ENCODE results near the gene PGA3. TPM values are rescaled to one million over a fixed set of nuclear protein-coding genes. Genes with fewer than 3 reads are reported as not detected.
A peak's percentile ranks its signal among the peaks of the same experiment; 100 is the strongest.
"Not testable (repeated sequence)": the region's sequence is repeated elsewhere in the genome, so short reads cannot be mapped to it uniquely, and the experiment has no call there.

Gene PGA3
- total RNA-seq, 2 donors from 2014 or later, result 0.97 to 3.6 TPM

GRCh38 chr11:61232548-61233145 is 29.3 kb downstream of the PGA3 start:
- DNase-seq; ATAC-seq; intact Hi-C loops (cut with DNase I): not testable (repeated sequence)

DNA sequence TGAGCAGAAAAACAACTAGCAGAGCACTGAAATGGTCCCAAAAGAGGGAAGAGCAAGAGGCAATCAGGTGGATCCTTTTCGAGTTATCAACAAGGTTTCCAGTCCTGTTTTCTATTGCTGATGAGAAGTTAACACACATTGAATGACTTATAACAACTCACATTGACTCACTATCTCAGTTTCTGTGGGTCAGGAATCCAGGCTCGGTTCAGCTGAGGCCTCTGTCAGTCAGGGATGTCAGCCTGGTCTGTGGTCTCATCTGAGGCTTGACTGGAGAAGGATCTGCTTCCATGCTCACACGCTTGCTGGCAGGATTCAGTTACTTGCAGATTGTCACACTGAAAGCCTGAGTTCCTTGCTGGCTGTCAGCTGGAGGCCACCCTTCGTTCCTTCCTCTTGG is 33.8 kb downstream of the PGA3 start:
- ATAC-seq; DNase-seq; intact Hi-C loops (cut with DNase I): not testable (repeated sequence)

DNA sequence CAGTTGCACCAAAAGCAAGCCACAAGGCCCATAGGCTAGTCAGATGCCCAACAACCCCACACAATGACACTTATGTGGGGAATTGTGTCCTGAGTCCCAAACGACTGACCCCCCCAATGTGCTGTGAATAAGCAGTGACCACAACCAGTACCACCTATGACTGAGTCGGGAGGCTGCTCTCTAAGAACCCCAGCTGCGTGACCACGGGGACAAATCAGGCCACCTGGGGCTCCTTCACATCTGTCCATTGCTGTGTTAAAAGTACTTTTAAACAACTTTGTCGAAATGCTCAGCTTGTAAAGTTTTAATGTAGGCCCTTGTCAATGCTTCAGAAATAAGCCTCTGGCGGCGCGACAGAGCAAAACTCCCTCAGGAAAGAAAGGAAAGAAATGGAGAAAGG is 37.0 kb downstream of the PGA3 start:
- ATAC-seq; intact Hi-C loops (cut with DNase I); DNase-seq: not testable (repeated sequence)

- ATAC-seq, DNase-seq: not testable (repeated sequence)
Observed at GRCh38 chr11:61240875-61241274, 37.6 kb downstream of the PGA3 start, which contains the start of gene PGA5. PGA5 (plus strand) TSS chr11:61241175; CDS start chr11:61241227, 52 bp downstream.

GRCh38 chr11:61241526-61241925 is 38.2 kb downstream of the PGA3 start:
- intact Hi-C loops (cut with DNase I); DNase-seq: not testable (repeated sequence)
- ATAC-seq, result peak; percentile 33 to 77

More at GRCh38 chr11:61240875-61241274, 37.6 kb downstream of the PGA3 start, which contains the start of gene PGA5:
- intact Hi-C loops (cut with DNase I), result not testable (repeated sequence)

GRCh38 chr11:61245284-61245964 is 42.1 kb downstream of the PGA3 start:
- DNase-seq; ATAC-seq; intact Hi-C loops (cut with DNase I): not testable (repeated sequence)

DNA sequence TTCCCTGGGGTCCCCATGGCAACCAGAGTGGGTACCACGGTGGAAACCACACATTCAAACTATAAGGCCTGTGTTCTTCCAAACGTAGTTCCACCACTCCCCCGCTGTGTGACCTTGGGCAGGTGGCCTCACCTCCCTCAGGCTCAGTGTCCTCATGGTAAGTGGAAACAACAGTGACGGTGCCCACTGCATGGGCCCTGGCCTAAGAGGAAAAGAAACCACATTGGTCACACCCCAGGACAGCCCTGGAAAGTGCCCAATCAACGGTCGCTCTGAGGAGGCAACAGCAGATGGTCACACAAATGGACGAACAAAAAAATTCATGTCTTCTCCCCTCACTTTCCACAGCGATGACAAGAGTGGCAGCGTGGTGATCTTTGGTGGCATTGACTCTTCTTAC is 44.8 kb downstream of the PGA3 start:
- intact Hi-C loops (cut with DNase I); ATAC-seq; DNase-seq: not testable (repeated sequence)

DNA sequence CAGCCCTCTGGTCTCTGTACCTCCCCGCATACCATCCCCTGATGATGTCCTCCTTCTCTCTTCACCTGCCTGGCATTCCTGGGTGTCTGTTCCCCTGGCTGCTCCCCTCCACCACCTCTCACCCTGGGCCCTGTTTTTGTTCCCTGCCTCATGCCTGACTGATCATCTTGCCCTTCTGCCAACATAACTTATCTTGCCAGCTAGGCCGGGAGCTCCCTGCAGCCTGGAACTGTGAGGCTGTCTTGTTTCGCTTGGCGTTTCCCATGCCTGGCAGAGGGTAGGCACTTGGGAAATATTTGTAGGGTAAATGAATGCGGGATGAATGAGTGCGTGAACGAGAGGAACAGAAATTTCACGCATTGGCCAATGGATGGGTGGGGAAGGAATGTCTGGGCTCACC is 45.9 kb downstream of the PGA3 start:
- intact Hi-C loops (cut with DNase I); DNase-seq: not testable (repeated sequence)
- peak; percentile 47 to 73 for ATAC-seq

GRCh38 chr11:61250796-61251765 is 47.8 kb downstream of the PGA3 start:
- DNase-seq; intact Hi-C loops (cut with DNase I): not testable (repeated sequence)
- ATAC-seq, result peak in 1 of 2 donors; percentile 38

DNA sequence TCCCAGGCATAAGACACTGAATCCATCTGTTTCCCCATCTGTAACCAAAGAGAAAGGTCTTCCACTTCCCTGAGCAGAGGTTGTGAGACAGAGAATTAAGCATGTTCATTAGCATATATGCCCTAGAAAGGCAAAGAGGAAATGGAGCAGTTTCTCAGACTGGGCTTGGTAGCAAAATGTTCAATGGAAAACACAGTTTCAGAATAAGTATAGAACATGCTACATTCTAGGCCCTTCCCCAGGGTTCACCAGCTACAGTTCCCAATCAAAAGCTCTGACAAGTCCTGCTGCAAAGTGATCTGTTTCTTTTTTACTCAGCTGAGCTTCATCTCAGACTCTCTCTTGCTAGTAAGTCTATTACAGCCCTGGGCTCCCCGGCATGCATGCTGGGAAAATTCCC is 49.0 kb downstream of the PGA3 start:
- DNase-seq; intact Hi-C loops (cut with DNase I); ATAC-seq: not testable (repeated sequence)

DNA sequence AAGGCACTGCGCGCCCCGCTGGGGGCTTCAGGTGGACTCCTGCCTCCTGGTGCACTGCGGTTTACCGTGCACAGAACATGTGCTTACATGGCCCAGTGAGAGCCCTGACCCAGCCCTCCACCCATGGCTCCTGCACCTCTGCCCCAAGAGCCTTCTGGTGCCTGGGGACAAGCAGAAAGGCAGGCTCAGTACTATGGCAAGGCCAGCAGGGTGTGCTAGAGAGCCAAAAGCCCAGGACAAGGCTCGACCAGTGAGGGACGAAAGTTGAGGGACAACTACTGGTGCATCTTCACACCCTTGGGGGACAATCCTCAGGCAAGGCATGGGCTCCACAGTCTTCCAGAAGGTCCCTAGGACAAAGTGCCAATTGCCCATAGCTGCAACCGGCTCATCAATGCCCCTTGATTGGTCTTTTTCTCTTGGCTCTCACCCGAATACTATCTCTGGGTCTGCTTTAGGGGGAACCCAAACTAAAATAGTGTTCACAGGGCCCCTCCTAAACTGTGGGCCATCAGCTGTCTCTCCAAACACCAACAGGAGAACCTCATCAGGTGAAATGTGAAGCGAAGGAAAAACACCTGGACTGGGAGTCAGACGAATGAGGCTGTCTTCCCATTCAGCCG is 51.2 kb downstream of the PGA3 start:
- DNase-seq (peak; percentile 51), ATAC-seq (peak; percentile 64 to 73)
- intact Hi-C loops (cut with DNase I), result loop anchor here in 1 of 2 donors (5.0 kb wide), 1 partner anchor 133 kb away; no protein-coding TSS in a partner anchor

DNA sequence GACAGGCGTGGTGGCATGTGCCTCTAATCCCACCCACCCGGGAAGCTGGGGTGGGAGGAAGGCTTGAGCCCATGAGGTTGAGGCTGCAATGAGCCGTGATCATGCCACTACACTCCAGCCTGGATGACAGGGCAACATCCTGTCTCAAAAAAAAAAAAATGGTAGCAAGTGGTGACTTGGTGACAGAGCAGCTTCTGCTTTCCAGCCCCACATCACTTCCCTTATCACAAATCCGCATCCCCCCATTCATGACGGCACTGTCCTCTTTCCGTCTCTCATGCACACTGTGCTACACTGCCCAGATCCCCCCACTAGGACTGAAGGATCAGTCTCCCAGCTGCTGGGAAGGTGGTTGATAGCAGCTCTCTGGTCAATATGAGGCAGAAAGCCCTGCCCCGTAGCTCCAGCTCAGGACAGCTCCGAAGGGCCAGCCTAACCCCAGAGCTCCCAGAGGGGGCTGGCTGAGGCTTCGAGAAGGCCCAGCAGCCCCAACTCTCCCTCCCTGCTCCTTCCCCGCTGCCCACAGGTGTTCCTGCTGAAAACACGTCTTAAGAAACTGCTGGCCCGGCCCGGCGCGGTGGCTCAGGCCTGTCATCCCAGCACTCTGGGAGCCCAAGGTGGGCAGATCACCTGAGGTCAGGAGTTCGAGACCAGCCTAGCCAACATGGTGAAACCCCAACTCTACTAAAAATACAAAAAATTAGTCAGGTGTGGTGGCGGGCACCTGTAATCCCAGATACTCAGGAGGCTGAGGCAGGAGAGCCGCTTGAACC is 53.6 kb downstream of the PGA3 start:
- intact Hi-C loops (cut with DNase I), result loop anchor here in 1 of 2 donors (5.0 kb wide), 1 partner anchor 130 kb away; no protein-coding TSS in a partner anchor
- DNase-seq, result no peak
- no peak for ATAC-seq

DNA sequence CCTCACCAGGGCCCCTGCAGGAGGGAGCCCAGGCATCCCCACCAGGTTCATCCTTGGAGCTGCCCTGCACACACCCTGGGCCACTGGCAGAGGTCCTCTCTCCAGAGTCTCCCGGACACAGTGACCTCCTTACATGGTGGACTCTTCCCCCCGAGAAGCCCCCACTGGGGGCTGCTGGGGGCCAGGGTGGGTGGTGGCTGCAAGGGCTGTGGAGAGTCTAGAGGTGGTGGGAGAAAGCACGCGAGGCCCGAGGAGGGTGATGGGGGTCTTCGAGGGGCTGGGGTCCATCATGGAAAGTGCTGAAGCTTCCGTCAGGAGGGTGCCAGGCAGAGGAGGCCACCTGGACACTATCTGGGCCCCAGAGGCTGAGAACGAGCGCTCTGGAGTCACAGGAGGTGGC is 55.2 kb downstream of the PGA3 start:
- intact Hi-C loops (cut with DNase I), result loop anchor here in 1 of 2 donors (5.0 kb wide), 1 partner anchor 129 kb away; no protein-coding TSS in a partner anchor
- no peak for DNase-seq
- no peak for ATAC-seq

DNA sequence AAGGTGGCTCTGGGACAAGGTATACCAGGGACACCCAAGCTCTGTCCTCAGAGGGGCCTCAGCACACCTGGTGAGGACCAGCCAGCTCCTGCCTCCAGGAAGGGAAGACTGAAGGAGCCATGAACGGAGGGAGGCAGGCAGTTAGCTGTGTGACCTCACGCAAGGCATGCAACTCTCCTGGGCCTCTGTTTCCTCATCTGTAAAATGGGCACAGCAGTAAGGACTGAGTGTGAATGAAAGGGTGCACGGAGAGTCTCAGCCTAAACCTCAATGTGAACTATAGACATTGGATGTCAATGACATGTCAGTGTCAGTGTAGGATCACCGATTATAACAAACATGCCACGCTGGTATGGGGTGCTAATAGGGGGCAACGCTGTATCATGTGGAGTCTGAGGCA is 56.0 kb downstream of the PGA3 start:
- ATAC-seq (no peak), DNase-seq (no peak)
- intact Hi-C loops (cut with DNase I), result loop anchor here in 1 of 2 donors (5.0 kb wide), 1 partner anchor 128 kb away; no protein-coding TSS in a partner anchor
